GM12873 (cell line): Measurements from ENCODE around the gene CXorf58.

Experiments
- CTCF ChIP-seq: IDR thresholded peaks from 2 replicates; pipeline ENCODE4 v1.5.1; 2012; ENCODE audit warnings: low read depth, mild to moderate bottlenecking, moderate library complexity, low read length, control low read depth; ENCODE audit not compliant: insufficient read depth; ENCODE audit errors: missing control alignments

Gene CXorf58

GRCh38 chrX:23930894-23931604, 23.2 kb downstream of the CXorf58 start:
- no peak for TF ChIP-seq CTCF

GRCh38 chrX:23932046-23932445, 24.2 kb downstream of the CXorf58 start:
- TF ChIP-seq CTCF: no peak

DNA sequence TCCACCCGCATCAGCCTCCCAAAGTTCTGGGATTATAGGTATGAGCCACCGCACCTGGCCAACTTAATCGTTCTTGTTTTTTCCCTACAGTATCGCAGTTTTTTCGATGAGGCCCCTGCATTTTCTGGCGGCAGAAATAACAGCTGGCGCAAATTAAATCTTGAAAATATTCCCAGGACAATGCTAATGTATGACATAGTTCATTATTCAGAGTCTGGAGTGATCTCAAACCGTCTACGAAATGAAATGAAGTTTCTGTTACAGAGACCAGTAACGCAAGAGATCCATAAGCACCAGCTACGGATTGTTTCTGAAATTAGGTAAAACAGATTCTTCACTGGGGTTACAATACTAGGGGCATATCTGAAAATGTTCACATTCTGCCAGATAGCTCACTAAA, 27.3 kb downstream of the CXorf58 start:
- TF ChIP-seq CTCF: no peak

GRCh38 chrX:23936180-23936579, 28.4 kb downstream of the CXorf58 start:
- no peak for TF ChIP-seq CTCF

DNA sequence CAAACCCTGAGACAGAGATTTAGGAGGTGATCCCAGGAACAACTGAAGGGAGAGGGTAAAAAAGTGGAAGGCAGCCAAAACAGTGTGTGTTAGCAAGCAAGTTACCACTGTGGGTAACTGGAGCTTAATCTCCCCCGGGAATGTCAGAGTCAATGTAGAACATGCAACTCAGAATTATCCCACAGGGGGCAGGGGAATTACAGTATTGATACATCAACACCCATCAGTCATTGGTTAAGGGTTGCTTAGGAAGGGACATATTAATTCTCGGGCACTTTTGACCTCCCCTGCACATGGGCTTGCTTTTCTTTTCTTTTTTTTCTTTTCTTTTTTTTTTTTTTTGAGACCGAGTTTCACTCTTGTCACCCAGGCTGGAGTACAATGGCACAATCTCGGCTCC, 29.3 kb downstream of the CXorf58 start:
- no peak for TF ChIP-seq CTCF

- TF ChIP-seq CTCF: no peak
These were observed 30.9 kb downstream of the CXorf58 start for GRCh38 chrX:23938690-23939089.

- no peak for TF ChIP-seq CTCF
These were observed 31.4 kb downstream of the CXorf58 start for GRCh38 chrX:23939203-23939602.
